PC-9 (cell line): Measurements from ENCODE around the gene ENO2.

Experiments used
- CTCF ChIP-seq: fragments of 200-600 bp; sonication (generic); conservative IDR thresholded peaks from 2 replicates; pipeline ENCODE4 v1.6.1; 2017; ENCODE audit warnings: mixed run types, antibody characterized with exemption, mild to moderate bottlenecking, moderate library complexity
- EZH2 ChIP-seq: fragments of 200-600 bp; sonication (generic); IDR thresholded peaks from 2 replicates; pipeline ENCODE4 v1.8.0; 2017; ENCODE audit warnings: antibody characterized with exemption, low read depth

GRCh38 chr12:6953442-6954315 lies 39.3 kb downstream of the ENO2 start:
- no peak for TF ChIP-seq CTCF
- TF ChIP-seq EZH2 = no peak
